Islet precursor cell (in vitro differentiated cells): Measurements from ENCODE around the gene SAMSN1.

Experiments
- DNase-seq: peaks from one replicate; pipeline ENCODE4 v3.0.0-alpha.2; 2018

SAMSN1 gene

GRCh38 chr21:14545906-14546480 is at the start of gene SAMSN1:
SAMSN1 (minus strand) TSS chr21:14546315; CDS start chr21:14546261, 54 bp downstream.
- DNase-seq = no peak

GRCh38 chr21:14595449-14595848 is 49.3 kb upstream of the SAMSN1 start:
- no peak for DNase-seq

- no peak for DNase-seq
Observed at GRCh38 chr21:14594967-14595366, 48.9 kb upstream of the SAMSN1 start.

- no peak for DNase-seq
Observed at GRCh38 chr21:14593230-14593629, 47.1 kb upstream of the SAMSN1 start.

GRCh38 chr21:14592296-14593000 is 46.3 kb upstream of the SAMSN1 start:
- DNase-seq = no peak

GRCh38 chr21:14591882-14592281 is 45.8 kb upstream of the SAMSN1 start:
- DNase-seq = no peak

GRCh38 chr21:14591377-14591776 is 45.3 kb upstream of the SAMSN1 start:
- no peak for DNase-seq

GRCh38 chr21:14589855-14590563 is 43.9 kb upstream of the SAMSN1 start:
- DNase-seq = no peak

GRCh38 chr21:14587266-14587665 is 41.2 kb upstream of the SAMSN1 start:
- no peak for DNase-seq

- DNase-seq = no peak
Observed at GRCh38 chr21:14585122-14585521, 39.0 kb upstream of the SAMSN1 start.

- DNase-seq = no peak
Observed at GRCh38 chr21:14584357-14585095, 38.4 kb upstream of the SAMSN1 start.

GRCh38 chr21:14583629-14584255 is 37.6 kb upstream of the SAMSN1 start:
- DNase-seq = no peak

- no peak for DNase-seq
Observed at GRCh38 chr21:14582934-14583628, 37.0 kb upstream of the SAMSN1 start.

- no peak for DNase-seq
Observed at GRCh38 chr21:14581902-14582457, 35.9 kb upstream of the SAMSN1 start.

GRCh38 chr21:14573244-14573643 is 27.1 kb upstream of the SAMSN1 start:
- no peak for DNase-seq

- DNase-seq = no peak
Observed at GRCh38 chr21:14572204-14572780, 26.2 kb upstream of the SAMSN1 start.

GRCh38 chr21:14569868-14570267 is 23.8 kb upstream of the SAMSN1 start:
- DNase-seq = no peak

GRCh38 chr21:14569026-14569621 is 23.0 kb upstream of the SAMSN1 start:
- DNase-seq = no peak

- DNase-seq = no peak
Observed at GRCh38 chr21:14567331-14568279, 21.5 kb upstream of the SAMSN1 start.

GRCh38 chr21:14566894-14567293 is 20.8 kb upstream of the SAMSN1 start:
- DNase-seq = no peak
